Esophagus (tissue), 2 donors: ENCODE results near the gene TGIF2. TPM values are rescaled to one million over a fixed set of nuclear protein-coding genes. Genes with fewer than 3 reads are reported as not detected.
A peak's percentile ranks its signal among the peaks of the same experiment; 100 is the strongest.

Experiments used
- H3K27ac ChIP-seq, 2 donors: one replicate each; pipeline ENCODE4 v1.5.1; 2013; ENCODE audit warnings: low read depth in 2 of 2, mild to moderate bottlenecking in 2 of 2, inconsistent platforms in 1 of 2, low read length in 1 of 2, moderate library complexity in 1 of 2
- H3K27me3 ChIP-seq, 2 donors: one replicate each; pipeline ENCODE4 v1.6.1; 2013; ENCODE audit warnings: low read length in 2 of 2, control low read depth in 1 of 2, mild to moderate bottlenecking in 1 of 2; ENCODE audit not compliant: insufficient read depth in 2 of 2, control insufficient read depth in 1 of 2
- H3K36me3 ChIP-seq, 2 donors: one replicate each; pipeline ENCODE4 v1.6.1; 2013; ENCODE audit warnings: low read length in 1 of 2; ENCODE audit not compliant: control insufficient read depth in 2 of 2, insufficient read depth in 2 of 2
- H3K4me1 ChIP-seq, 2 donors: one replicate each; pipeline ENCODE4 v1.6.1; 2013; ENCODE audit warnings: low read length in 1 of 2; ENCODE audit not compliant: control insufficient read depth in 2 of 2, insufficient read depth in 2 of 2
- H3K4me3 ChIP-seq, 2 donors: one replicate each; pipeline ENCODE4 v1.5.1; 2013; ENCODE audit warnings: low read length in 2 of 2, mild to moderate bottlenecking in 2 of 2, low read depth in 1 of 2, moderate library complexity in 1 of 2
- H3K9me3 ChIP-seq, 2 donors: one replicate each; pipeline ENCODE4 v1.6.1; 2013; ENCODE audit warnings: mild to moderate bottlenecking in 2 of 2, low read depth in 1 of 2, low read length in 1 of 2, moderate library complexity in 1 of 2; ENCODE audit not compliant: control insufficient read depth in 2 of 2, insufficient read depth in 1 of 2
- WGBS, 2 donors: extraction: QIAGEN DNeasy Blood & Tissue Kit; methylation state at CpG; one replicate each; pipeline ENCODE4 v1.1.7; 2013; 5-methylcytosine and 5-hydroxymethylcytosine counted together
- polyA plus RNA-seq, 2 donors: library from polyadenylated mRNA; stranded (reverse); fragments of 200-250 nt; gene quantifications; one replicate each; pipeline ENCODE4 v1.2.3, GENCODE V29; 2013
- donor health status: healthy with polysubstance abuse.
- donor health status: Bipolar disorder and iron deficiency.

Gene TGIF2
- 1 to 10 TPM; 1.4 to 3.6 TPM for polyA plus RNA-seq

GRCh38 chr20:36573103-36573797, at the start of gene TGIF2:
TGIF2 (plus strand) TSS chr20:36573597; CDS start chr20:36578775, 5,178 bp downstream.
- Histone ChIP-seq H3K4me1 (peaks cover 2 to 8% of the 10 kb centered on the region in 2 donors), H3K4me3 (peak within 1 kb of the TSS; percentile 63 to 64), H3K9me3 (no peaks in the 10 kb centered on the region), H3K36me3 (no peaks in the 10 kb centered on the region), H3K27me3 (no peaks in the 10 kb centered on the region), H3K27ac (peak within 1 kb of the TSS; percentile 82 to 89)
- 4% methylated on average over 50 to 80 of the region's 80 CpGs for WGBS, 2 donors

GRCh38 chr20:36525620-36526365, 47.6 kb upstream of the TGIF2 start:
- peaks cover 9 to 21% of the 10 kb centered on the region in 2 donors for H3K36me3 ChIP-seq
- H3K4me1 ChIP-seq: no peaks in the 10 kb centered on the region
- H3K27ac ChIP-seq: peak overlapping the region; percentile 11 to 27
- H3K27me3 ChIP-seq: no peaks in the 10 kb centered on the region
- 88 to 93% methylated on average over 17 of the region's 17 CpGs for WGBS, 2 donors
- no peak overlapping the region for H3K4me3 ChIP-seq
- no peaks in the 10 kb centered on the region for H3K9me3 ChIP-seq

GRCh38 chr20:36526521-36527011, 46.8 kb upstream of the TGIF2 start:
- WGBS, 2 donors: 88 to 91% methylated on average over 29 of the region's 29 CpGs
- no peaks in the 10 kb centered on the region for H3K9me3 ChIP-seq
- H3K36me3 ChIP-seq: peaks cover 9 to 21% of the 10 kb centered on the region in 2 donors
- H3K4me3 ChIP-seq: no peak overlapping the region
- H3K27me3 ChIP-seq: no peaks in the 10 kb centered on the region
- H3K4me1 ChIP-seq: no peaks in the 10 kb centered on the region
- peak overlapping the region; percentile 53 to 56 for H3K27ac ChIP-seq

- WGBS, 2 donors: 85% methylated on average over 32 of the region's 32 CpGs
- peaks cover 9 to 21% of the 10 kb centered on the region in 2 donors for H3K36me3 ChIP-seq
- no peak overlapping the region for H3K4me3 ChIP-seq
- H3K27me3 ChIP-seq: no peaks in the 10 kb centered on the region
- no peaks in the 10 kb centered on the region for H3K4me1 ChIP-seq
- no peaks in the 10 kb centered on the region for H3K9me3 ChIP-seq
- H3K27ac ChIP-seq: peak overlapping the region in 1 of 2 donors; percentile 29
Measured at GRCh38 chr20:36527331-36528125, 45.9 kb upstream of the TGIF2 start.

GRCh38 chr20:36528176-36528874, 45.1 kb upstream of the TGIF2 start:
- no peaks in the 10 kb centered on the region for H3K4me1 ChIP-seq
- no peak overlapping the region for H3K4me3 ChIP-seq
- H3K27me3 ChIP-seq: no peaks in the 10 kb centered on the region
- H3K36me3 ChIP-seq: peaks cover 9 to 21% of the 10 kb centered on the region in 2 donors
- H3K27ac ChIP-seq: no peak overlapping the region
- no peaks in the 10 kb centered on the region for H3K9me3 ChIP-seq
- WGBS, 2 donors: 85 to 86% methylated on average over 18 of the region's 18 CpGs

- WGBS, 2 donors: 85 to 88% methylated on average over 14 of the region's 14 CpGs
- Histone ChIP-seq H3K27me3 (no peaks in the 10 kb centered on the region), H3K4me1 (no peaks in the 10 kb centered on the region), H3K4me3 (no peak overlapping the region), H3K27ac (peak overlapping the region in 1 of 2 donors; percentile 15), H3K9me3 (no peaks in the 10 kb centered on the region), H3K36me3 (peaks cover 9 to 21% of the 10 kb centered on the region in 2 donors)
Measured at GRCh38 chr20:36528875-36529417, 44.5 kb upstream of the TGIF2 start.

- H3K4me3 ChIP-seq: no peak overlapping the region
- no peak overlapping the region for H3K27ac ChIP-seq
- WGBS, 2 donors: 73 to 81% methylated on average over 10 of the region's 10 CpGs
- H3K36me3 ChIP-seq: peaks cover 0 to 2% of the 10 kb centered on the region in 2 donors
- H3K9me3 ChIP-seq: no peaks in the 10 kb centered on the region
- no peaks in the 10 kb centered on the region for H3K4me1 ChIP-seq
- no peaks in the 10 kb centered on the region for H3K27me3 ChIP-seq
Measured at GRCh38 chr20:36532388-36532787, 41.0 kb upstream of the TGIF2 start.

GRCh38 chr20:36532822-36533221, 40.6 kb upstream of the TGIF2 start:
- no peak overlapping the region for H3K4me3 ChIP-seq
- no peaks in the 10 kb centered on the region for H3K36me3 ChIP-seq
- no peaks in the 10 kb centered on the region for H3K27me3 ChIP-seq
- no peaks in the 10 kb centered on the region for H3K4me1 ChIP-seq
- H3K27ac ChIP-seq: no peak overlapping the region
- 70 to 78% methylated on average over 3 of the region's 3 CpGs for WGBS, 2 donors
- H3K9me3 ChIP-seq: no peaks in the 10 kb centered on the region
